ENCODE results near the gene MRFAP1.
A peak's percentile ranks its signal among the peaks of the same experiment; 100 is the strongest.

Gene MRFAP1

GRCh38 chr4:6658597-6659075 is 18.2 kb downstream of the MRFAP1 start:
- peaks cover 2% of the 10 kb centered on the region for H3K27me3 ChIP-seq (ENCODE audit: insufficient read depth, low read depth, severe bottlenecking)
- DNase-seq, result no peak
- no peak overlapping the region for H3K4me3 ChIP-seq (ENCODE audit: low read depth, low read length)
- H3K9me3 ChIP-seq (ENCODE audit: severe bottlenecking), result no peaks in the 10 kb centered on the region
- no peaks in the 10 kb centered on the region for H3K36me3 ChIP-seq
- H3K27ac ChIP-seq, result no peak overlapping the region
- no peak for TF ChIP-seq CTCF (IDR thresholded peaks at IDR 0.05; ENCODE audit: low read depth, low read length)

DNA sequence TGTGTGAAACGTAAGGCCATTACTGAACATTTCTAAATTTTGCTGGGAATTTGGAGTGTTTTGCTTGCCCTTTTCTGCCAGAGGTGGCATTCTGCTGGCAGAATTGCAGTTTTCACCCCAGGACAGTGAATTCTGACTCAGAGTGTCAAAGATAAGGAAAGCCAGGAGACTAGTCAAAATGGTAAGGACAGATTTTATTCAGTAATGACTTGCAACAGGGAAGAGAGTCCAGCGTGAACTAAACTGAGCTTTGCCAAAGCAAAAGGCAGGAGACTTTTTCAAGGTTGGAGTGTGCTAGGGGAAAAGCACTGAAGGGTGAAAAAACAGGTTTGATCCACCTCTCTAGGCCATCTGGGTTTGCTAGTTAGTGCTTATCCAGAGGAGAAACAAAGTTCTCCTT is 19.4 kb downstream of the MRFAP1 start:
- no peaks in the 10 kb centered on the region for H3K36me3 ChIP-seq
- DNase-seq, result no peak
- no peak overlapping the region for H3K4me3 ChIP-seq (ENCODE audit: low read depth, low read length)
- no peak for TF ChIP-seq CTCF (IDR thresholded peaks at IDR 0.05; ENCODE audit: low read depth, low read length)
- H3K9me3 ChIP-seq (ENCODE audit: severe bottlenecking), result no peaks in the 10 kb centered on the region
- peaks cover 8% of the 10 kb centered on the region for H3K27me3 ChIP-seq (ENCODE audit: insufficient read depth, low read depth, severe bottlenecking)
- H3K27ac ChIP-seq, result no peak overlapping the region

GRCh38 chr4:6660430-6660829 is 19.9 kb downstream of the MRFAP1 start:
- Histone ChIP-seq H3K9me3 (ENCODE audit: severe bottlenecking) (no peaks in the 10 kb centered on the region), H3K4me3 (ENCODE audit: low read depth, low read length) (no peak overlapping the region), H3K27me3 (ENCODE audit: insufficient read depth, low read depth, severe bottlenecking) (peaks cover 8% of the 10 kb centered on the region), H3K36me3 (no peaks in the 10 kb centered on the region), H3K27ac (no peak overlapping the region)
- DNase-seq, result no peak
- no peak for TF ChIP-seq CTCF (IDR thresholded peaks at IDR 0.05; ENCODE audit: low read depth, low read length)

- no peak overlapping the region for H3K27ac ChIP-seq
- H3K36me3 ChIP-seq, result no peaks in the 10 kb centered on the region
- H3K27me3 ChIP-seq (ENCODE audit: insufficient read depth, low read depth, severe bottlenecking), result peaks cover 8% of the 10 kb centered on the region
- TF ChIP-seq CTCF (IDR thresholded peaks at IDR 0.05; ENCODE audit: low read depth, low read length), result no peak
- no peak for DNase-seq
- H3K9me3 ChIP-seq (ENCODE audit: severe bottlenecking), result no peaks in the 10 kb centered on the region
- no peak overlapping the region for H3K4me3 ChIP-seq (ENCODE audit: low read depth, low read length)
Observed at GRCh38 chr4:6662591-6662990, 22.1 kb downstream of the MRFAP1 start.

GRCh38 chr4:6663596-6664393 is 23.3 kb downstream of the MRFAP1 start:
- Histone ChIP-seq H3K4me3 (ENCODE audit: low read depth, low read length) (peak overlapping the region; percentile 26), H3K36me3 (no peaks in the 10 kb centered on the region), H3K9me3 (ENCODE audit: severe bottlenecking) (no peaks in the 10 kb centered on the region), H3K27me3 (ENCODE audit: insufficient read depth, low read depth, severe bottlenecking) (peaks cover 8% of the 10 kb centered on the region), H3K27ac (no peak overlapping the region)
- no peak for TF ChIP-seq CTCF (IDR thresholded peaks at IDR 0.05; ENCODE audit: low read depth, low read length)
- no peak for DNase-seq

GRCh38 chr4:6665320-6665654 is 24.8 kb downstream of the MRFAP1 start:
- H3K9me3 ChIP-seq (ENCODE audit: severe bottlenecking), result no peaks in the 10 kb centered on the region
- no peak for DNase-seq
- no peak for TF ChIP-seq CTCF (IDR thresholded peaks at IDR 0.05; ENCODE audit: low read depth, low read length)
- H3K36me3 ChIP-seq, result no peaks in the 10 kb centered on the region
- H3K27ac ChIP-seq, result no peak overlapping the region
- no peak overlapping the region for H3K4me3 ChIP-seq (ENCODE audit: low read depth, low read length)
- peaks cover 8% of the 10 kb centered on the region for H3K27me3 ChIP-seq (ENCODE audit: insufficient read depth, low read depth, severe bottlenecking)

Data from WERI-Rb-1 (cell line).